ENCODE measurements around the gene TPD52L2. TPM values are rescaled to one million over a fixed set of nuclear protein-coding genes. Genes with fewer than 3 reads are reported as not detected.

The TPD52L2 gene
- total RNA-seq, 2 experiments from 2014 or later: 15.1 to 15.3 TPM

DNA sequence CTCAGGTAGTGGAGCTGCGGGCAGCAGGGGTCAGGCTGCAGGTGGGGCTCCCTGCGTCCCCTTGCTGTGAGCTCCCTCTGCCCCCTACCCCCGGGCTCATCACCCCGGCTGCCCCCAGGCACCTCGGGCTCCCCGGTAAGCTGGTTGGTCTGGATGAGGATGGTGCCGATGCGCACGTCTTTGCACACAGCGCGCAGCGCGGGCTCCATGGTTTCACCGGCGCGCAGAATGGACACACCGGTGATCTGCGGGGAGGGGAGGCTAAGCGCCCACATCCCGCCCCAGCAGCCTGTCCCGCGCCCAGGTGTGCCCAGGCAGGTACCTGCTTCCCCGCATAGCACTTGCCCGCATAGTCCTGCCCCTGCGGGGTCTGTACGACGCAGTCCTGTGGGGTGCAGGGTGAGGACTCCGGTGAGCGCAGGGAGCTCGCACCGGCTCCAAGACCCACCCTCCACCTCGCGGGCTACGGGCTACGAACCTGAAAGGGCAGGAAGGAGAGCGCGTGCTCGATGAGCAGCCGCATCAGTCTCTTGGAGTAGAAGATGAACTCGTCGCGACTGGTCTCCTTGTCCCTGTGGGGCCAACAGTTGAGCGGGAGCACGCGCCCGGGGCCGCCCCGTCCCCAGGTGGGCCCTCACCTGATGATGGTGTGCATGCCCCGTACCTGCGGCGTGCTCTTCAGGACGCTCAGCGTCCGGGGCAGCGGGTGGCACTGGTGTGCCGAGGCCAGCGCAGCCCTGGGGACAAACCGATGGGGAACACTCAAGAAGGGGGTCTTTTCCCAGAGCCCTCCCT is 75.6 kb downstream of the TPD52L2 start:
- no peaks in the 10 kb centered on the region for H3K27me3 ChIP-seq (ENCODE audit: control insufficient read depth in 1 of 2, insufficient read depth in 2 of 2, low read length in 2 of 2)
- intact Hi-C loops (cut with DNase I, micrococcal nuclease): no loop called here
- H3K27me3 Mint-ChIP-seq: no peaks in the 10 kb centered on the region
- H3K36me3 Mint-ChIP-seq (ENCODE audit: low read depth): peaks cover 50% of the 10 kb centered on the region
- H3K4me3 Mint-ChIP-seq: no peak overlapping the region
- ChIA-PET CTCF (no interaction called here), POLR2A (interaction anchor here (0.6 to 1.9 kb wide), 2 partner anchors 16 to 45 kb away, joined by 3 to 8 read pairs; partner anchors contain the start of gene UCKL1)
- H3K27ac ChIP-seq (ENCODE audit: low read depth in 1 of 2, low read length in 2 of 2): peak overlapping the region in 1 of 2 donors; percentile 55
- H3K4me1 Mint-ChIP-seq (ENCODE audit: low read depth): peaks cover 34% of the 10 kb centered on the region
- no peak overlapping the region for H3K4me3 ChIP-seq (ENCODE audit: low read length)
- H3K9me3 Mint-ChIP-seq: no peaks in the 10 kb centered on the region
- peaks cover 0 to 26% of the 10 kb centered on the region in 2 experiments for H3K9me3 ChIP-seq (ENCODE audit: control insufficient read depth in 1 of 2, insufficient read depth in 1 of 2, low read length in 2 of 2)
- H3K36me3 ChIP-seq (ENCODE audit: insufficient read depth, low read length): peaks cover 50% of the 10 kb centered on the region
- ATAC-seq (ENCODE audit: poor library complexity) (no peak), DNase-seq (peak in 2 of 14 experiments; percentile 13 to 34)
- TF ChIP-seq, protein P1, sequence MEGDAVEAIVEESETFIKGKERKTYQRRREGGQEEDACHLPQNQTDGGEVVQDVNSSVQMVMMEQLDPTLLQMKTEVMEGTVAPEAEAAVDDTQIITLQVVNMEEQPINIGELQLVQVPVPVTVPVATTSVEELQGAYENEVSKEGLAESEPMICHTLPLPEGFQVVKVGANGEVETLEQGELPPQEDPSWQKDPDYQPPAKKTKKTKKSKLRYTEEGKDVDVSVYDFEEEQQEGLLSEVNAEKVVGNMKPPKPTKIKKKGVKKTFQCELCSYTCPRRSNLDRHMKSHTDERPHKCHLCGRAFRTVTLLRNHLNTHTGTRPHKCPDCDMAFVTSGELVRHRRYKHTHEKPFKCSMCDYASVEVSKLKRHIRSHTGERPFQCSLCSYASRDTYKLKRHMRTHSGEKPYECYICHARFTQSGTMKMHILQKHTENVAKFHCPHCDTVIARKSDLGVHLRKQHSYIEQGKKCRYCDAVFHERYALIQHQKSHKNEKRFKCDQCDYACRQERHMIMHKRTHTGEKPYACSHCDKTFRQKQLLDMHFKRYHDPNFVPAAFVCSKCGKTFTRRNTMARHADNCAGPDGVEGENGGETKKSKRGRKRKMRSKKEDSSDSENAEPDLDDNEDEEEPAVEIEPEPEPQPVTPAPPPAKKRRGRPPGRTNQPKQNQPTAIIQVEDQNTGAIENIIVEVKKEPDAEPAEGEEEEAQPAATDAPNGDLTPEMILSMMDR (IDR thresholded peaks at IDR 0.05): no peak
- no peak overlapping the region for H3K27ac Mint-ChIP-seq
- peaks cover 22% of the 10 kb centered on the region for H3K4me1 ChIP-seq (ENCODE audit: insufficient read depth, low read length)

Small RNA genes within 50 kb of the gene (microRNA-seq; reads per million reads assigned to microRNA genes)
- gene MIR1914 (ENCODE audit: borderline microRNAs expressed, borderline replicate concordance) (not detected), gene MIR941-1 (ENCODE audit: borderline microRNAs expressed, borderline replicate concordance) (not detected), gene MIR941-2 (ENCODE audit: borderline microRNAs expressed, borderline replicate concordance) (not detected), gene MIR941-3 (ENCODE audit: borderline microRNAs expressed, borderline replicate concordance) (not detected), gene MIR941-4 (ENCODE audit: borderline microRNAs expressed, borderline replicate concordance) (not detected), gene MIR941-5 (ENCODE audit: borderline microRNAs expressed, borderline replicate concordance) (not detected)

Other genes with a start within 250 kb of the TPD52L2 start
- 10 to 100 TPM; 32.9 to 34.0 TPM for gene GMEB2, start 238.2 kb upstream of the TPD52L2 start, total RNA-seq
- gene STMN3, start 211.8 kb upstream of the TPD52L2 start, total RNA-seq: 100 to 1,000 TPM; 122 to 127 TPM
- 10 to 100 TPM; 25.5 to 27.6 TPM for gene RTEL1, start 207.0 kb upstream of the TPD52L2 start, total RNA-seq
- gene TNFRSF6B, start 168.6 kb upstream of the TPD52L2 start, total RNA-seq: 1 to 10 TPM; 2.5 to 2.6 TPM
- 10 to 100 TPM; 34.5 to 35.7 TPM for gene ARFRP1, start 157.3 kb upstream of the TPD52L2 start, total RNA-seq
- 10 to 100 TPM; 28.2 to 33.4 TPM for gene ZGPAT, start 157.2 kb upstream of the TPD52L2 start, total RNA-seq
- 100 to 1,000 TPM; 149 to 165 TPM for gene LIME1, start 128.6 kb upstream of the TPD52L2 start, total RNA-seq
- 100 to 1,000 TPM; 123 to 125 TPM for gene SLC2A4RG, start 125.5 kb upstream of the TPD52L2 start, total RNA-seq
- gene ZBTB46, start 34.0 kb upstream of the TPD52L2 start, total RNA-seq: under 1 TPM; 0.08 to 0.34 TPM
- not detected for gene ABHD16B, start 3.8 kb upstream of the TPD52L2 start, total RNA-seq
- 10 to 100 TPM; 21.4 to 22.5 TPM for gene DNAJC5, start 29.9 kb downstream of the TPD52L2 start, total RNA-seq
- gene UCKL1, start 91.1 kb downstream of the TPD52L2 start, total RNA-seq: 10 to 100 TPM; 41.3 to 46.1 TPM
- 10 to 100 TPM; 22.0 to 23.3 TPM for gene ZNF512B, start 104.7 kb downstream of the TPD52L2 start, total RNA-seq
- gene SAMD10, start 114.4 kb downstream of the TPD52L2 start, total RNA-seq: 10 to 100 TPM; 12.0 to 12.1 TPM
- 10 to 100 TPM; 50.6 to 51.3 TPM for gene PRPF6, start 115.9 kb downstream of the TPD52L2 start, total RNA-seq
- 1 to 10 TPM; 6.1 to 6.4 TPM for gene C20orf204, start 170.9 kb downstream of the TPD52L2 start, total RNA-seq
- not detected for gene SOX18, start 184.4 kb downstream of the TPD52L2 start, total RNA-seq
- gene TCEA2, start 197.9 kb downstream of the TPD52L2 start, total RNA-seq: 10 to 100 TPM; 28.4 to 29.9 TPM
- 10 to 100 TPM in 1 of 2 experiments, 1 to 10 TPM in 1; 9.7 to 14.8 TPM for gene RGS19, start 214.2 kb downstream of the TPD52L2 start, total RNA-seq
- 1 to 10 TPM; 1.0 to 1.2 TPM for gene OPRL1, start 214.8 kb downstream of the TPD52L2 start, total RNA-seq
- gene LKAAEAR1, start 219.1 kb downstream of the TPD52L2 start, total RNA-seq: under 1 TPM; 0.30 to 0.39 TPM
- under 1 TPM; 0.38 to 0.47 TPM for gene NPBWR2, start 242.3 kb downstream of the TPD52L2 start, total RNA-seq